Prostate gland (tissue), 2 donors: Measurements from ENCODE around the gene COL23A1. TPM values are rescaled to one million over a fixed set of nuclear protein-coding genes. Genes with fewer than 3 reads are reported as not detected.

ENCODE experiments used
- DNase-seq: peaks from one replicate; pipeline ENCODE4 v3.0.0-alpha.2; 2019; ENCODE audit warnings: low spot score
- H3K27ac ChIP-seq, 2 donors: fragments of 200-600 bp; sonication (generic); 2 replicates each; pipeline ENCODE4 v1.5.1; 2017 to 2019
- H3K27me3 ChIP-seq: fragments of 200-600 bp; sonication (generic); replicated peaks from 2 replicates; pipeline ENCODE4 v1.5.1; 2019; ENCODE audit not compliant: insufficient read depth
- H3K36me3 ChIP-seq, 2 donors: fragments of 200-600 bp; sonication (generic); 1 replicate in 1 of 2; 2 replicates in 1 of 2; pipeline versions ENCODE4 v1.5.1 to v1.8.1; 2017 to 2019
- H3K4me1 ChIP-seq: fragments of 200-600 bp; sonication (generic); replicated peaks from 2 replicates; pipeline ENCODE4 v1.5.1; 2019
- H3K4me3 ChIP-seq, 2 donors: fragments of 200-600 bp; sonication (generic); 2 replicates each; pipeline ENCODE4 v1.5.1; 2017 to 2019
- H3K9me3 ChIP-seq: fragments of 200-600 bp; sonication (generic); 2 replicates; pipeline ENCODE4 v1.5.1; 2017
- POLR2A ChIP-seq: fragments of 450-650 bp; IDR thresholded peaks from one replicate; pipeline ENCODE4 v1.6.1; 2016; ENCODE audit warnings: antibody characterized with exemption, mild to moderate bottlenecking
- POLR2AphosphoS5 ChIP-seq: sonication (generic); formaldehyde crosslinking; IDR thresholded peaks from one replicate; pipeline ENCODE4 v1.6.1; 2017; ENCODE audit warnings: antibody characterized with exemption
- WGBS: methylation state at CpG from one replicate; pipeline ENCODE4 v1.1.5; 2018; 5-methylcytosine and 5-hydroxymethylcytosine counted together
- intact Hi-C: fragments of 100-400 bp; cut with DNase I; formaldehyde crosslinking; loops from one replicate; pipeline ENCODE4 v1.14.2; 2022
- total RNA-seq, 2 donors: library from RNA; depleted of rRNA; stranded (reverse); fragments of >200 nt; gene quantifications; one replicate each; pipeline ENCODE4 v1.1.0, GENCODE V29; 2016
- TF ChIP-seq, protein P1 (sequence below), 4 experiments: fragments of 200-600 bp in 2 of 4; fragments of 450-650 bp in 2 of 4; sonication (generic) in 2 of 4; IDR thresholded peaks; 1 replicate in 3 of 4; 2 replicates in 1 of 4; pipeline ENCODE4 v1.5.1; 2016 to 2019; ENCODE audit warnings: antibody characterized with exemption in 4 of 4, mild to moderate bottlenecking in 2 of 4, moderate library complexity in 2 of 4

COL23A1 gene
- total RNA-seq, 2 donors from 2014 or later = 2.7 to 6.1 TPM

DNA sequence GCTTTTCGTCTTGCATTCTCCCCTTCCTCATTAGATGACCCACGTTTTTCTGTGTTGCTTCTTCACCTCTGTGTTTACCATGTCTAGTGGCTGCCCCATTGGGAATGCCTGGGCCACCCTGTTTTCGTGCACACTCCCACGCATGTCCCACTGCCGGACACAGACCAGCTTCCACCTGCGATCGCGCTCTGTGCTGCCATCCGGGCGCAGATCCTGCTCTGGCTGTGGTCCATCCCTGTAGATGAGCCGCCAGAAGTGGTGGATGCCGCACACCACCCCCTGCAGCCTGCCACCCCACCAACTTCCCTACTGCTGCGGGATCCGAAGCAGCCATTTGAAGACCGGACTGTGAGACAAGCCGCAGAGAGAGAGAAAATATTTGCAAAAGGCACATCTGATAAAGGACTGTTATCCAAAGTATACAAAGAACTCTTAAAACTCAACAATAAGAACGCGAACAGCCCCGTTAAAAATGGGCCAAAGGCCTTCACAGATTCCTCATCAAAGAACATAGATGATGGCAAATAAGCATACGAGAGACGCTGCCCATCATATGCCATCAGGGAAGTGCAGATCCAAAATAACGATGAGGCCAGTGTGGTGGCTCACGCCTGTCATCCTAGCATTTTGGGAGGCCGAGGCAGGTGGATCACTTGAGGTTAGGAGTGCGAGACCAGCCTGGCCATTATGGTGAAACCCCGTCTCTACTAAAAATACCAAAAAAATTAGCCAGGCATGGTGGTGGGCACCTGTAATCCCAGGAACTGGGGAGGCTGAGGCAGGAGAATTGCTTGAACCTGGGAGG, 163.7 kb downstream of the COL23A1 start:
- 53% methylated on average over 26 of the region's 26 CpGs for WGBS
- intact Hi-C loops = loop anchor here (5.0 kb wide), 1 partner anchor 34 kb away; no protein-coding TSS in a partner anchor
- H3K4me3 ChIP-seq = no peak overlapping the region
- H3K4me1 ChIP-seq = peaks cover 27% of the 10 kb centered on the region
- TF ChIP-seq POLR2AphosphoS5 = peak; percentile 70
- TF ChIP-seq, protein P1, sequence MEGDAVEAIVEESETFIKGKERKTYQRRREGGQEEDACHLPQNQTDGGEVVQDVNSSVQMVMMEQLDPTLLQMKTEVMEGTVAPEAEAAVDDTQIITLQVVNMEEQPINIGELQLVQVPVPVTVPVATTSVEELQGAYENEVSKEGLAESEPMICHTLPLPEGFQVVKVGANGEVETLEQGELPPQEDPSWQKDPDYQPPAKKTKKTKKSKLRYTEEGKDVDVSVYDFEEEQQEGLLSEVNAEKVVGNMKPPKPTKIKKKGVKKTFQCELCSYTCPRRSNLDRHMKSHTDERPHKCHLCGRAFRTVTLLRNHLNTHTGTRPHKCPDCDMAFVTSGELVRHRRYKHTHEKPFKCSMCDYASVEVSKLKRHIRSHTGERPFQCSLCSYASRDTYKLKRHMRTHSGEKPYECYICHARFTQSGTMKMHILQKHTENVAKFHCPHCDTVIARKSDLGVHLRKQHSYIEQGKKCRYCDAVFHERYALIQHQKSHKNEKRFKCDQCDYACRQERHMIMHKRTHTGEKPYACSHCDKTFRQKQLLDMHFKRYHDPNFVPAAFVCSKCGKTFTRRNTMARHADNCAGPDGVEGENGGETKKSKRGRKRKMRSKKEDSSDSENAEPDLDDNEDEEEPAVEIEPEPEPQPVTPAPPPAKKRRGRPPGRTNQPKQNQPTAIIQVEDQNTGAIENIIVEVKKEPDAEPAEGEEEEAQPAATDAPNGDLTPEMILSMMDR (IDR thresholded peaks at IDR 0.05) = no peak
- no peak for TF ChIP-seq POLR2A
- H3K36me3 ChIP-seq = no peaks in the 10 kb centered on the region
- H3K27me3 ChIP-seq = no peaks in the 10 kb centered on the region
- H3K9me3 ChIP-seq = no peaks in the 10 kb centered on the region
- peak; percentile 42 for DNase-seq
- no peak overlapping the region for H3K27ac ChIP-seq

DNA sequence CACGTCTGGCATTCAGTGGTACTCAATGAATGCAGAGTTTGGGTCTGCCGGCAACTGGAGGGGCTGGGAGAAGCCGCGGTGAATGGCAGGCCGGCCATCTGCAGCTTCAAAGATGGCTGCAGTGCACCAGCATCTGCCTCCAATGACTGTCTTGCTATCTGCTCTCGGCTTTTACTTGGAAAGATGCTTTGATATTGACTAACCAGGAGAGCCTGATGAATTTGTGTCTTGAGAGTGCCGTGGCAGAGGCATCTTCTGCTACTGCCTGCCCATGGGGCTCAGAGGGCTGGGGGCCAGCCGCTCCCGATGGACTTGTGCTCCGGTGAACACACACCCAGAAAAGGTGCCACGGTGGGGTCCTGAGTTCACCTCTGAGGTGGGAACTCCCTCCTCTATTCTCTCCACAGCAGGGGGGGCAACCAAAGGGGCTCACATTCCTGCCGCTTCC, 164.5 kb downstream of the COL23A1 start:
- Histone ChIP-seq H3K27ac (no peak overlapping the region), H3K36me3 (no peaks in the 10 kb centered on the region), H3K27me3 (no peaks in the 10 kb centered on the region), H3K4me3 (no peak overlapping the region), H3K4me1 (peaks cover 27% of the 10 kb centered on the region), H3K9me3 (no peaks in the 10 kb centered on the region)
- intact Hi-C loops = loop anchor here (5.0 kb wide), 1 partner anchor 33 kb away; no protein-coding TSS in a partner anchor
- 92% methylated on average over 12 of the region's 12 CpGs for WGBS
- no peak for DNase-seq
- TF ChIP-seq, protein P1 (IDR thresholded peaks at IDR 0.05) = no peak
- TF ChIP-seq POLR2A (no peak), POLR2AphosphoS5 (no peak)

DNA sequence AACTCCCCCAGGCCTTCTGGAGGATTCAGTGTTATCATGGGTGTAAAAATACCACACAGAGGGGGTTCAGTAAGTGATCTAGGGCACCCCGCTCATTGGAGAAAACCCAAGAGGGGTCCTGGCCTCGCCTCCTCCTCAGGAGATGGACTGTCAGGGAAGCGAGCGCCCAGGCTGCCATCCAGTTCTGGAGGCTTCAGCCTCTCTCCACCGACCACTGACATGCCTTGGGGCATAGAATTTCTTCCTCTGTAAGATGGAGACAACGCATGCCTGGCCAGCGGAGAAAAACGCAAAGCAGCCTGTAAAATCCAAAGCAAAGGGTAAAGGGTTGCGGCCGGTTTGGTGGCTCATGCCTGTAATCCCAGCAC, 165.4 kb downstream of the COL23A1 start:
- no peaks in the 10 kb centered on the region for H3K9me3 ChIP-seq
- WGBS = 63% methylated on average over 10 of the region's 10 CpGs
- intact Hi-C loops = loop anchor here (5.0 kb wide), 1 partner anchor 32 kb away; no protein-coding TSS in a partner anchor
- H3K27ac ChIP-seq = peak overlapping the region; percentile 7 to 60
- TF ChIP-seq POLR2AphosphoS5 = no peak
- no peak for TF ChIP-seq POLR2A
- TF ChIP-seq, protein P1 (IDR thresholded peaks at IDR 0.05) = no peak
- no peak overlapping the region for H3K4me3 ChIP-seq
- no peaks in the 10 kb centered on the region for H3K36me3 ChIP-seq
- no peak for DNase-seq
- H3K4me1 ChIP-seq = peaks cover 27% of the 10 kb centered on the region
- no peaks in the 10 kb centered on the region for H3K27me3 ChIP-seq

DNA sequence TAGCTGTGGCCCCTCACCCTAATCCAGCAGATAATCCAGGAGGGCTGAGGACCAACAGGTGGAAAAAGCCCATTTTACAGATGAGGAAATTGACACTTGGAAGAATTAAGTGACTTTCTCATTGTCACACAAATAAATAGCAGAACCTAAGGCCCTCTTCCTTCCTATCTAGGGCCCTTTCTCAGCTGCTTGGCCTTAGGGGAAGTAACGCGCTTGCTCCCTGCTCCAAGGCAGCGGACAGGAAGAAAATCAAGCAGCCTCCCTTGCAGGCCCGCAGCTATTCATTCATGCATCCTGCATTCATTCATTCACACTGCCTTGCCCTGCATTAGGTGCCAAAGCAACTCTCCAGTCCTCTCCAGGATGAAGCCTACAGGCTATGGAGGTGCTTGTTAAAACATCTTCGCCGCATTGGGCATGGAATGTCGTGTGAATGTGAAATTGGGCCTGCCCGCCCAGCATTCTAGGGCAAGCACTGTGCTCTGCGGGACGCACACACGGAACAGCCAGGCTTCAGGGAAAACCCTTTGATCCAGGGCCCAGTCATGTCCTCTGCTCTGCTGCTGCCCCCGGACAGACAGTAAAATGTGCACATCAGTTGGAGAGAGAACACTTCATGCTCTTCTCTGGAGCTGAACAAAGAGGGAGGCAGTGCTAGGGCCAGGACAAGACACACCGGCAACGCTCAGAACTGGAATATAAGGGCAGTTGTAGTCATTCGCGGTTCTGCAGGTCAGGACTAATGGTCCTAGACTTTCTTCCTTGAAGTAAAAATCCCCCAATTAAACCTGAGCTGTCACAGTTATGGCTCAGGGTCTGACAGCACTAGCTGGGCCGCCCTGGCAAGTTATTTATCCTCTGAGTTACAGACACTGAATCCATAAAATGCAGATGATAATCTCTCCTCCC, 166.0 kb downstream of the COL23A1 start:
- TF ChIP-seq POLR2AphosphoS5 = peak; percentile 52
- TF ChIP-seq POLR2A = no peak
- Histone ChIP-seq H3K27me3 (no peaks in the 10 kb centered on the region), H3K27ac (peak overlapping the region; percentile 7 to 60), H3K36me3 (no peaks in the 10 kb centered on the region), H3K4me3 (no peak overlapping the region), H3K4me1 (peaks cover 24% of the 10 kb centered on the region), H3K9me3 (no peaks in the 10 kb centered on the region)
- no peak for DNase-seq
- intact Hi-C loops = no loop called here
- 50% methylated on average over 17 of the region's 17 CpGs for WGBS

DNA sequence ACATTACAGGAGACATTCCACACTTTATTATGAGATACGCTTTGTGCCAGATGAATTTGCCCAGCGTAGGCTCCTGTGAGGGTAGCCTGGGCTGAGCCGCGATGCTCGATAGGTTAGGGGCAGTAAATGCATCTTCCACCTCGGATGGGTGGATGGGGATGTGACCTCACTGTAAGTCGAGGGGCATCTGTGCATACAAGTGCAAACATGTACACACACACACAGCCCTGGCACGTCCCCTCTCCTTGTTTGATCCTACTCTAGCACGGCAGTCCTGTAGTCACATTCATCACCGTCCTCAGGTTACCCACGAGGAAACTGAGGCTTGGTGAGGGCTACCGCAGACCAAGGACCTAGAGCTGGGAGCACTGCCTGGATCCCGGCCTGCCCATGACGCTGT, 166.8 kb downstream of the COL23A1 start:
- H3K4me1 ChIP-seq = peaks cover 17% of the 10 kb centered on the region
- TF ChIP-seq POLR2AphosphoS5 = no peak
- TF ChIP-seq, protein P1 (IDR thresholded peaks at IDR 0.05) = no peak
- TF ChIP-seq POLR2A = no peak
- no peak for DNase-seq
- H3K27ac ChIP-seq = no peak overlapping the region
- H3K9me3 ChIP-seq = no peaks in the 10 kb centered on the region
- no peaks in the 10 kb centered on the region for H3K36me3 ChIP-seq
- intact Hi-C loops = no loop called here
- WGBS = 89% methylated on average over 14 of the region's 14 CpGs
- H3K27me3 ChIP-seq = no peaks in the 10 kb centered on the region
- H3K4me3 ChIP-seq = no peak overlapping the region
